GM23338 (cell line): Measurements from ENCODE around the gene C2orf92. TPM values are rescaled to one million over a fixed set of nuclear protein-coding genes. Genes with fewer than 3 reads are reported as not detected.

ENCODE experiments used
- ATAC-seq: fragments of 200-7000 bp; cut with Tn5 transposase; 3 replicates; pipeline ENCODE4 v1.9.1; 2020
- DNase-seq: peaks from one replicate; pipeline ENCODE4 v3.0.0-alpha.2; 2015; ENCODE audit warnings: low spot score
- H2AFZ ChIP-seq: fragments of 200-600 bp; sonication (generic); 2 replicates; pipeline ENCODE4 v1.8.0; 2016; ENCODE audit warnings: antibody characterized with exemption, mild to moderate bottlenecking, moderate library complexity
- H3F3A ChIP-seq: fragments of 200-600 bp; sonication (generic); replicated peaks from 2 replicates; pipeline ENCODE4 v1.8.0; 2017; ENCODE audit warnings: antibody characterized with exemption, mixed run types, low read depth
- H3K27ac ChIP-seq: fragments of 200-600 bp; sonication (generic); 2 replicates; pipeline ENCODE4 v1.6.1; 2016; ENCODE audit warnings: low read depth
- H3K27me3 ChIP-seq: fragments of 200-600 bp; sonication (generic); 2 replicates; pipeline ENCODE4 v1.8.0; 2016; ENCODE audit warnings: mild to moderate bottlenecking, mixed run types, moderate library complexity; ENCODE audit not compliant: insufficient read depth
- H3K36me3 ChIP-seq: fragments of 200-600 bp; sonication (generic); 2 replicates; pipeline ENCODE4 v1.8.0; 2016; ENCODE audit warnings: mild to moderate bottlenecking; ENCODE audit not compliant: insufficient read depth
- H3K4me1 ChIP-seq: fragments of 200-600 bp; sonication (generic); 2 replicates; pipeline ENCODE4 v1.8.0; 2016; ENCODE audit warnings: mild to moderate bottlenecking, moderate library complexity; ENCODE audit not compliant: insufficient read depth
- H3K4me2 ChIP-seq: fragments of 200-600 bp; sonication (generic); 2 replicates; pipeline ENCODE4 v1.7.1; 2017; ENCODE audit warnings: mixed run types
- H3K4me3 ChIP-seq: fragments of 200-600 bp; sonication (generic); 2 replicates; pipeline ENCODE4 v1.6.1; 2016; ENCODE audit warnings: mixed run types
- H3K79me2 ChIP-seq: fragments of 200-600 bp; sonication (generic); replicated peaks from 2 replicates; pipeline ENCODE4 v1.8.0; 2017; ENCODE audit warnings: mild to moderate bottlenecking; ENCODE audit not compliant: insufficient read depth
- H3K9me2 ChIP-seq: fragments of 200-600 bp; sonication (generic); 2 replicates; pipeline ENCODE4 v1.8.0; 2017; ENCODE audit not compliant: insufficient read depth
- H4K20me1 ChIP-seq: fragments of 200-600 bp; sonication (generic); replicated peaks from 2 replicates; pipeline ENCODE4 v1.8.0; 2017; ENCODE audit warnings: mild to moderate bottlenecking; ENCODE audit not compliant: insufficient read depth
- H3K27ac Mint-ChIP-seq: 2 replicates; pipeline ENCODE4 v1.8.0; 2020; ENCODE audit warnings: inconsistent platforms, mild to moderate bottlenecking, moderate library complexity, mixed read lengths
- H3K27me3 Mint-ChIP-seq: 3 replicates; pipeline ENCODE4 v1.8.0; 2022; ENCODE audit warnings: low read depth, mild to moderate bottlenecking, moderate library complexity, mixed read lengths, inconsistent platforms; ENCODE audit not compliant: insufficient read depth, poor library complexity
- H3K36me3 Mint-ChIP-seq: 3 replicates; pipeline ENCODE4 v1.8.0; 2021; ENCODE audit warnings: low read depth, mild to moderate bottlenecking, inconsistent platforms, moderate library complexity, mixed read lengths
- H3K4me1 Mint-ChIP-seq: 3 replicates; pipeline ENCODE4 v1.8.0; 2020; ENCODE audit warnings: mild to moderate bottlenecking, inconsistent platforms, mixed read lengths
- H3K4me3 Mint-ChIP-seq: 3 replicates; pipeline ENCODE4 v1.8.0; 2021; ENCODE audit warnings: moderate library complexity, mild to moderate bottlenecking, inconsistent platforms, mixed read lengths
- H3K9me3 Mint-ChIP-seq: 3 replicates; pipeline ENCODE4 v1.8.0; 2020; ENCODE audit warnings: moderate library complexity, mild to moderate bottlenecking, inconsistent platforms, mixed read lengths
- ZNF331 ChIP-seq: fragments of 250-450 bp; sonication (Bioruptor Pico); IDR thresholded peaks from 2 replicates; pipeline ENCODE4 v1.5.0; 2020; ENCODE audit warnings: low read depth, mild to moderate bottlenecking, moderate library complexity
- polyA plus RNA-seq: library from polyadenylated mRNA; unstranded; fragments of >200 nt; fragmentation: Nextera tagmentation; extraction: Ambion mirVana; gene quantifications from 2 replicates; pipeline ENCODE4 v1.2.1, GENCODE V29; 2016
- total RNA-seq: library from RNA; depleted of rRNA; stranded (reverse); fragments of >200 nt; shearing (Covaris generic); gene quantifications from 2 replicates; pipeline ENCODE4 v1.2.3, GENCODE V29; 2014
- TF ChIP-seq, protein P1 (sequence below): IDR thresholded peaks from one replicate; pipeline ENCODE4 v1.6.1; 2018; ENCODE audit warnings: antibody characterized with exemption; ENCODE audit not compliant: unreplicated experiment
- TF ChIP-seq, protein P2 (sequence below): fragments of 250-450 bp; sonication (Bioruptor Pico); IDR thresholded peaks from 2 replicates; pipeline ENCODE4 v1.5.0; 2020; ENCODE audit warnings: mild to moderate bottlenecking, moderate library complexity

The C2orf92 gene
- total and polyA plus RNA-seq, 2 experiments from 2014 or later, result 1.7 to 2.6 TPM

DNA sequence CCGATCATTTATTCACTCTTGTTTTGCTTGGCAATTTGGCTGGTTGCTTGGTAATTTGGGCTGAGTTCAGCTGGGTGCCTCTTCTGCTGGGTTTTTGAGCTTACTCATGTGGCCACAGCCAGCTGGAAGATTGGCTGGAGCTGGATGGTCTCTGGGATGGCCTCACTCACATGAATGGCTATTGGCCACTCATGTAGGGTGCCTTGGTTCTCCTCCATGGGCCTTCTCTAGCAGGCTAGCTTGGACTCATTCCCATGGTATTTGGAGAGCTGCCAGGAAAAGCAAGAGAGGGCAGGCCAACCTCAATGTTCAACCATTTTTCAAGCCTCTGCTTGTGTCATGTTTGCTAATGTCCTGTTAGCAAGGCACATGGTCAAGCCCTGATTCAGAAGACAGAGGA lies 60.7 kb downstream of the C2orf92 start:
- no peak overlapping the region for H3K27ac Mint-ChIP-seq
- H3K9me3 Mint-ChIP-seq, result peaks cover 5% of the 10 kb centered on the region; the same call in 1 of the 3 replicates
- H3K36me3 ChIP-seq, result no peaks in the 10 kb centered on the region
- H2AFZ ChIP-seq, result no peak overlapping the region
- no peaks in the 10 kb centered on the region for H3K4me1 ChIP-seq
- ATAC-seq (no peak), DNase-seq (no peak)
- H3K9me2 ChIP-seq, result no peaks in the 10 kb centered on the region
- no peak overlapping the region for H3K4me2 ChIP-seq
- H3K4me3 Mint-ChIP-seq, result no peak overlapping the region
- H3K4me1 Mint-ChIP-seq, result no peaks in the 10 kb centered on the region; the same call in 2 of the 3 replicates
- no peaks in the 10 kb centered on the region for H3K27me3 ChIP-seq
- no peaks in the 10 kb centered on the region; the same call in 2 of the 3 replicates for H3K36me3 Mint-ChIP-seq
- H3K79me2 ChIP-seq, result no peaks in the 10 kb centered on the region
- no peaks in the 10 kb centered on the region for H4K20me1 ChIP-seq
- peaks cover 6% of the 10 kb centered on the region for H3K27me3 Mint-ChIP-seq
- TF ChIP-seq, protein P1, sequence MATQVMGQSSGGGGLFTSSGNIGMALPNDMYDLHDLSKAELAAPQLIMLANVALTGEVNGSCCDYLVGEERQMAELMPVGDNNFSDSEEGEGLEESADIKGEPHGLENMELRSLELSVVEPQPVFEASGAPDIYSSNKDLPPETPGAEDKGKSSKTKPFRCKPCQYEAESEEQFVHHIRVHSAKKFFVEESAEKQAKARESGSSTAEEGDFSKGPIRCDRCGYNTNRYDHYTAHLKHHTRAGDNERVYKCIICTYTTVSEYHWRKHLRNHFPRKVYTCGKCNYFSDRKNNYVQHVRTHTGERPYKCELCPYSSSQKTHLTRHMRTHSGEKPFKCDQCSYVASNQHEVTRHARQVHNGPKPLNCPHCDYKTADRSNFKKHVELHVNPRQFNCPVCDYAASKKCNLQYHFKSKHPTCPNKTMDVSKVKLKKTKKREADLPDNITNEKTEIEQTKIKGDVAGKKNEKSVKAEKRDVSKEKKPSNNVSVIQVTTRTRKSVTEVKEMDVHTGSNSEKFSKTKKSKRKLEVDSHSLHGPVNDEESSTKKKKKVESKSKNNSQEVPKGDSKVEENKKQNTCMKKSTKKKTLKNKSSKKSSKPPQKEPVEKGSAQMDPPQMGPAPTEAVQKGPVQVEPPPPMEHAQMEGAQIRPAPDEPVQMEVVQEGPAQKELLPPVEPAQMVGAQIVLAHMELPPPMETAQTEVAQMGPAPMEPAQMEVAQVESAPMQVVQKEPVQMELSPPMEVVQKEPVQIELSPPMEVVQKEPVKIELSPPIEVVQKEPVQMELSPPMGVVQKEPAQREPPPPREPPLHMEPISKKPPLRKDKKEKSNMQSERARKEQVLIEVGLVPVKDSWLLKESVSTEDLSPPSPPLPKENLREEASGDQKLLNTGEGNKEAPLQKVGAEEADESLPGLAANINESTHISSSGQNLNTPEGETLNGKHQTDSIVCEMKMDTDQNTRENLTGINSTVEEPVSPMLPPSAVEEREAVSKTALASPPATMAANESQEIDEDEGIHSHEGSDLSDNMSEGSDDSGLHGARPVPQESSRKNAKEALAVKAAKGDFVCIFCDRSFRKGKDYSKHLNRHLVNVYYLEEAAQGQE, result no peak
- TF ChIP-seq, protein P2, sequence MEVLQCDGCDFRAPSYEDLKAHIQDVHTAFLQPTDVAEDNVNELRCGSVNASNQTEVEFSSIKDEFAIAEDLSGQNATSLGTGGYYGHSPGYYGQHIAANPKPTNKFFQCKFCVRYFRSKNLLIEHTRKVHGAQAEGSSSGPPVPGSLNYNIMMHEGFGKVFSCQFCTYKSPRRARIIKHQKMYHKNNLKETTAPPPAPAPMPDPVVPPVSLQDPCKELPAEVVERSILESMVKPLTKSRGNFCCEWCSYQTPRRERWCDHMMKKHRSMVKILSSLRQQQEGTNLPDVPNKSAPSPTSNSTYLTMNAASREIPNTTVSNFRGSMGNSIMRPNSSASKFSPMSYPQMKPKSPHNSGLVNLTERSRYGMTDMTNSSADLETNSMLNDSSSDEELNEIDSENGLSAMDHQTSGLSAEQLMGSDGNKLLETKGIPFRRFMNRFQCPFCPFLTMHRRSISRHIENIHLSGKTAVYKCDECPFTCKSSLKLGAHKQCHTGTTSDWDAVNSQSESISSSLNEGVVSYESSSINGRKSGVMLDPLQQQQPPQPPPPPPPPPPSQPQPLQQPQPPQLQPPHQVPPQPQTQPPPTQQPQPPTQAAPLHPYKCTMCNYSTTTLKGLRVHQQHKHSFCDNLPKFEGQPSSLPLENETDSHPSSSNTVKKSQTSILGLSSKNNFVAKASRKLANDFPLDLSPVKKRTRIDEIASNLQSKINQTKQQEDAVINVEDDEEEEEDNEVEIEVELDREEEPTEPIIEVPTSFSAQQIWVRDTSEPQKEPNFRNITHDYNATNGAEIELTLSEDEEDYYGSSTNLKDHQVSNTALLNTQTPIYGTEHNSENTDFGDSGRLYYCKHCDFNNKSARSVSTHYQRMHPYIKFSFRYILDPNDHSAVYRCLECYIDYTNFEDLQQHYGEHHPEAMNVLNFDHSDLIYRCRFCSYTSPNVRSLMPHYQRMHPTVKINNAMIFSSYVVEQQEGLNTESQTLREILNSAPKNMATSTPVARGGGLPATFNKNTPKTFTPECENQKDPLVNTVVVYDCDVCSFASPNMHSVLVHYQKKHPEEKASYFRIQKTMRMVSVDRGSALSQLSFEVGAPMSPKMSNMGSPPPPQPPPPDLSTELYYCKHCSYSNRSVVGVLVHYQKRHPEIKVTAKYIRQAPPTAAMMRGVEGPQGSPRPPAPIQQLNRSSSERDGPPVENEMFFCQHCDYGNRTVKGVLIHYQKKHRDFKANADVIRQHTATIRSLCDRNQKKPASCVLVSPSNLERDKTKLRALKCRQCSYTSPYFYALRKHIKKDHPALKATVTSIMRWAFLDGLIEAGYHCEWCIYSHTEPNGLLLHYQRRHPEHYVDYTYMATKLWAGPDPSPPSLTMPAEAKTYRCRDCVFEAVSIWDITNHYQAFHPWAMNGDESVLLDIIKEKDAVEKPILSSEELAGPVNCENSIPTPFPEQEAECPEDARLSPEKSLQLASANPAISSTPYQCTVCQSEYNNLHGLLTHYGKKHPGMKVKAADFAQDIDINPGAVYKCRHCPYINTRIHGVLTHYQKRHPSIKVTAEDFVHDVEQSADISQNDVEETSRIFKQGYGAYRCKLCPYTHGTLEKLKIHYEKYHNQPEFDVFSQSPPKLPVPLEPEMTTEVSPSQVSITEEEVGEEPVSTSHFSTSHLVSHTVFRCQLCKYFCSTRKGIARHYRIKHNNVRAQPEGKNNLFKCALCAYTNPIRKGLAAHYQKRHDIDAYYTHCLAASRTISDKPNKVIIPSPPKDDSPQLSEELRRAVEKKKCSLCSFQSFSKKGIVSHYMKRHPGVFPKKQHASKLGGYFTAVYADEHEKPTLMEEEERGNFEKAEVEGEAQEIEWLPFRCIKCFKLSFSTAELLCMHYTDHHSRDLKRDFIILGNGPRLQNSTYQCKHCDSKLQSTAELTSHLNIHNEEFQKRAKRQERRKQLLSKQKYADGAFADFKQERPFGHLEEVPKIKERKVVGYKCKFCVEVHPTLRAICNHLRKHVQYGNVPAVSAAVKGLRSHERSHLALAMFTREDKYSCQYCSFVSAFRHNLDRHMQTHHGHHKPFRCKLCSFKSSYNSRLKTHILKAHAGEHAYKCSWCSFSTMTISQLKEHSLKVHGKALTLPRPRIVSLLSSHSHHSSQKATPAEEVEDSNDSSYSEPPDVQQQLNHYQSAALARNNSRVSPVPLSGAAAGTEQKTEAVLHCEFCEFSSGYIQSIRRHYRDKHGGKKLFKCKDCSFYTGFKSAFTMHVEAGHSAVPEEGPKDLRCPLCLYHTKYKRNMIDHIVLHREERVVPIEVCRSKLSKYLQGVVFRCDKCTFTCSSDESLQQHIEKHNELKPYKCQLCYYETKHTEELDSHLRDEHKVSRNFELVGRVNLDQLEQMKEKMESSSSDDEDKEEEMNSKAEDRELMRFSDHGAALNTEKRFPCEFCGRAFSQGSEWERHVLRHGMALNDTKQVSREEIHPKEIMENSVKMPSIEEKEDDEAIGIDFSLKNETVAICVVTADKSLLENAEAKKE (CRISPR knock-in tag), result no peak
- peak; percentile 88 for TF ChIP-seq ZNF331 (CRISPR knock-in tag)
- H3K4me3 ChIP-seq, result no peak overlapping the region
- no peaks in the 10 kb centered on the region for H3F3A ChIP-seq
- no peak overlapping the region for H3K27ac ChIP-seq
